ENCODE measurements around the gene BTBD18.

- TF ChIP-seq CTCF (IDR thresholded peaks at IDR 0.05) (no peak), ZFX (IDR thresholded peaks at IDR 0.05; ENCODE audit: borderline replicate concordance) (no peak)
Measured at GRCh38 chr11:57778318-57779037, 26.9 kb upstream of the BTBD18 start.

Data from 22Rv1 (cell line).